NB4 (cell line): Measurements from ENCODE around the gene ARL11.

ENCODE experiments used
- CTCF ChIP-seq: IDR thresholded peaks from one replicate; pipeline ENCODE4 v1.5.1; 2012; ENCODE audit warnings: low read depth, low read length
- MAX ChIP-seq: IDR thresholded peaks from 2 replicates; pipeline ENCODE4 v1.6.1; 2011; ENCODE audit warnings: low read depth, low read length
- MYC ChIP-seq: IDR thresholded peaks from 2 replicates; pipeline ENCODE4 v1.6.1; 2011; ENCODE audit warnings: low read depth, low read length
- POLR2A ChIP-seq: IDR thresholded peaks from 2 replicates; pipeline ENCODE4 v1.6.1; 2011; ENCODE audit warnings: mild to moderate bottlenecking; ENCODE audit not compliant: insufficient read length; ENCODE audit errors: extremely low read depth

GRCh38 chr13:49676581-49677298 lies 48.4 kb downstream of the ARL11 start:
- TF ChIP-seq POLR2A (no peak), CTCF (no peak), MAX (no peak), MYC (no peak)
